PFSK-1 (cell line): ENCODE data around the gene GHRHR.

Source experiments
- FOXP2 ChIP-seq: optimal IDR thresholded peaks from 2 replicates; pipeline ENCODE3; 2011; ENCODE audit warnings: borderline replicate concordance, control low read depth, inconsistent platforms; ENCODE audit not compliant: insufficient read depth; ENCODE audit errors: extremely low read length, extremely low read depth
- POLR2AphosphoS5 ChIP-seq: IDR thresholded peaks from 2 replicates; pipeline ENCODE4 v1.6.1; 2012; ENCODE audit warnings: low read depth, mild to moderate bottlenecking, control low read depth, low read length, moderate library complexity
- REST ChIP-seq, 2 experiments: IDR thresholded peaks; 2 replicates each; pipeline versions ENCODE4 v1.6.1 to v1.8.0; 2011 to 2012; ENCODE audit warnings: low read depth in 2 of 2, low read length in 2 of 2, control low read depth in 1 of 2, inconsistent platforms in 1 of 2, mild to moderate bottlenecking in 1 of 2, moderate library complexity in 1 of 2; ENCODE audit not compliant: insufficient read depth in 1 of 2
- SIN3A ChIP-seq: IDR thresholded peaks from 2 replicates; pipeline ENCODE4 v1.6.1; 2012; ENCODE audit warnings: mild to moderate bottlenecking, low read length, moderate library complexity, borderline replicate concordance; ENCODE audit not compliant: insufficient read depth
- TAF1 ChIP-seq: IDR thresholded peaks from 2 replicates; pipeline ENCODE4 v1.6.1; 2012; ENCODE audit warnings: low read length, control low read depth, borderline replicate concordance; ENCODE audit not compliant: insufficient read depth

GHRHR gene

GRCh38 chr7:30994206-30995100 lies 30.7 kb downstream of the GHRHR start:
- TF ChIP-seq FOXP2: no peak
- no peak for TF ChIP-seq POLR2AphosphoS5
- no peak for TF ChIP-seq SIN3A
- TF ChIP-seq REST (IDR thresholded peaks at IDR 0.05; ENCODE audit: insufficient read depth in 1 of 2, low read depth in 2 of 2, low read length in 2 of 2): no peak
- no peak for TF ChIP-seq TAF1

- TF ChIP-seq SIN3A (no peak), REST (IDR thresholded peaks at IDR 0.05; ENCODE audit: insufficient read depth in 1 of 2, low read depth in 2 of 2, low read length in 2 of 2) (no peak), FOXP2 (no peak), TAF1 (no peak), POLR2AphosphoS5 (no peak)
Observed at GRCh38 chr7:30995536-30995935, 31.8 kb downstream of the GHRHR start.

- TF ChIP-seq REST (IDR thresholded peaks at IDR 0.05; ENCODE audit: insufficient read depth in 1 of 2, low read depth in 2 of 2, low read length in 2 of 2): no peak
- TF ChIP-seq POLR2AphosphoS5: no peak
- no peak for TF ChIP-seq TAF1
- no peak for TF ChIP-seq SIN3A
- no peak for TF ChIP-seq FOXP2
Observed at GRCh38 chr7:30996256-30996655, 32.5 kb downstream of the GHRHR start.

- TF ChIP-seq FOXP2 (no peak), SIN3A (no peak), POLR2AphosphoS5 (no peak), REST (IDR thresholded peaks at IDR 0.05; ENCODE audit: insufficient read depth in 1 of 2, low read depth in 2 of 2, low read length in 2 of 2) (no peak), TAF1 (no peak)
Observed at GRCh38 chr7:30996883-30997282, 33.1 kb downstream of the GHRHR start.
